ENCODE measurements around the gene NLRP3.
"Not testable (repeated sequence)": the region's sequence is repeated elsewhere in the genome, so short reads cannot be mapped to it uniquely, and the experiment has no call there.

NLRP3 gene

GRCh38 chr1:247470942-247471429 is 55.0 kb downstream of the NLRP3 start:
- not testable (repeated sequence) for DNase-seq

- no peak for DNase-seq
These were observed 55.6 kb downstream of the NLRP3 start for GRCh38 chr1:247471445-247472016.

GRCh38 chr1:247472035-247472434 is 56.1 kb downstream of the NLRP3 start:
- DNase-seq = no peak

- DNase-seq = no peak
These were observed 58.4 kb downstream of the NLRP3 start for GRCh38 chr1:247474367-247474766.

- DNase-seq = no peak
These were observed 59.8 kb downstream of the NLRP3 start for GRCh38 chr1:247475793-247476192.

- DNase-seq = not testable (repeated sequence)
These were observed 60.5 kb downstream of the NLRP3 start for GRCh38 chr1:247476328-247477058.

- no peak for DNase-seq
These were observed 66.8 kb downstream of the NLRP3 start for GRCh38 chr1:247482747-247483146.

- peak; percentile 72 to 79 for DNase-seq
These were observed 71.1 kb downstream of the NLRP3 start for GRCh38 chr1:247487057-247487456.

GRCh38 chr1:247491328-247491727 is 75.4 kb downstream of the NLRP3 start:
- DNase-seq = no peak

GRCh38 chr1:247493106-247493505 is 77.1 kb downstream of the NLRP3 start:
- peak in 1 of 2 donors; percentile 27 for DNase-seq

- peak; percentile 68 to 77 for DNase-seq
These were observed 78.8 kb downstream of the NLRP3 start for GRCh38 chr1:247494767-247495166.

GRCh38 chr1:247496581-247497285 is 80.8 kb downstream of the NLRP3 start:
- DNase-seq = no peak

Data from inflammatory macrophage (primary cell).